Cardiac fibroblast (primary cell): ENCODE data around the gene FAM234B.

Experiments
- DNase-seq, 2 donors: peaks; one replicate each; pipeline versions ENCODE4 v3.0.0 to v3.0.0-alpha.2; 2010; ENCODE audit warnings: low read depth in 2 of 2
- H3K4me3 ChIP-seq, 2 donors: replicated peaks in 1 of 2; 1 replicate in 1 of 2; 2 replicates in 1 of 2; pipeline ENCODE4 v1.5.1; 2011; ENCODE audit warnings: low read depth in 2 of 2, low read length in 2 of 2, mild to moderate bottlenecking in 2 of 2, moderate library complexity in 1 of 2
- CTCF ChIP-seq: IDR thresholded peaks from one replicate; pipeline ENCODE4 v1.5.1; 2011; ENCODE audit warnings: low read depth, mild to moderate bottlenecking, low read length, inconsistent platforms

Gene FAM234B

GRCh38 chr12:13124656-13125505, 80.7 kb downstream of the FAM234B start:
- no peak overlapping the region for H3K4me3 ChIP-seq
- DNase-seq = peak; percentile 54 to 81
- TF ChIP-seq CTCF = no peak

- H3K4me3 ChIP-seq = no peak overlapping the region
- no peak for TF ChIP-seq CTCF
- no peak for DNase-seq
Measured at GRCh38 chr12:13125996-13126395, 81.8 kb downstream of the FAM234B start.

- DNase-seq = peak in 1 of 2 donors; percentile 46
- no peak for TF ChIP-seq CTCF
- H3K4me3 ChIP-seq = no peak overlapping the region
Measured at GRCh38 chr12:13126494-13126893, 82.3 kb downstream of the FAM234B start.

GRCh38 chr12:13127444-13127843, 83.3 kb downstream of the FAM234B start:
- TF ChIP-seq CTCF = no peak
- no peak overlapping the region for H3K4me3 ChIP-seq
- DNase-seq = no peak

- H3K4me3 ChIP-seq = no peak overlapping the region
- DNase-seq = no peak
- TF ChIP-seq CTCF = no peak
Measured at GRCh38 chr12:13128291-13128965, 84.2 kb downstream of the FAM234B start.

GRCh38 chr12:13130981-13131380, 86.8 kb downstream of the FAM234B start:
- no peak for TF ChIP-seq CTCF

More at GRCh38 chr12:13130981-13131380, 86.8 kb downstream of the FAM234B start:
- DNase-seq = no peak
- H3K4me3 ChIP-seq = no peak overlapping the region
